ENCODE data around the gene ZNF618. TPM values are rescaled to one million over a fixed set of nuclear protein-coding genes. Genes with fewer than 3 reads are reported as not detected.

The ZNF618 gene
- total RNA-seq, 2 donors from 2014 or later: 11.9 to 17.1 TPM

- intact Hi-C loops (cut with DNase I): loop anchor here (10.0 kb wide), 1 partner anchor 216 kb away; no protein-coding TSS in a partner anchor
- H3K9me3 ChIP-seq: no peaks in the 10 kb centered on the region
- H3K4me1 ChIP-seq: no peaks in the 10 kb centered on the region
- DNase-seq: peak in 1 of 4 donors; percentile 6
- TF ChIP-seq CTCF (IDR thresholded peaks at IDR 0.05) (no peak), POLR2A (IDR thresholded peaks at IDR 0.05) (no peak)
- H3K4me3 ChIP-seq: no peak overlapping the region
- no peaks in the 10 kb centered on the region for H3K27me3 ChIP-seq
- no peak overlapping the region for H3K27ac ChIP-seq
- 88 to 96% methylated on average over 5 to 7 of the region's 7 CpGs for WGBS, 2 donors
- H3K36me3 ChIP-seq (replicated peaks in 1 of 2; ENCODE audit: insufficient read depth in 1 of 2, low read depth in 2 of 2): peaks cover 0 to 3% of the 10 kb centered on the region in 2 donors
- ATAC-seq: no peak
Measured at GRCh38 chr9:114031037-114031630, 155.0 kb downstream of the ZNF618 start.

GRCh38 chr9:114031948-114032840 lies 156.1 kb downstream of the ZNF618 start:
- no peaks in the 10 kb centered on the region for H3K27me3 ChIP-seq
- H3K27ac ChIP-seq: no peak overlapping the region
- H3K9me3 ChIP-seq: no peaks in the 10 kb centered on the region
- H3K4me1 ChIP-seq: no peaks in the 10 kb centered on the region
- H3K4me3 ChIP-seq: no peak overlapping the region
- ATAC-seq: no peak
- H3K36me3 ChIP-seq (replicated peaks in 1 of 2; ENCODE audit: insufficient read depth in 1 of 2, low read depth in 2 of 2): peaks cover 2 to 7% of the 10 kb centered on the region in 2 donors
- intact Hi-C loops (cut with DNase I): loop anchor here (10.0 kb wide), 1 partner anchor 217 kb away; no protein-coding TSS in a partner anchor
- TF ChIP-seq CTCF (IDR thresholded peaks at IDR 0.05) (no peak), POLR2A (IDR thresholded peaks at IDR 0.05) (no peak)
- DNase-seq: peak in 1 of 4 donors; percentile 5
- 94 to 99% methylated on average over 12 to 19 of the region's 19 CpGs for whole genome bisulfite sequencing, 2 donors

- Histone ChIP-seq H3K36me3 (replicated peaks in 1 of 2; ENCODE audit: insufficient read depth in 1 of 2, low read depth in 2 of 2) (peaks cover 6 to 7% of the 10 kb centered on the region in 2 donors), H3K4me1 (no peaks in the 10 kb centered on the region), H3K27me3 (no peaks in the 10 kb centered on the region), H3K9me3 (no peaks in the 10 kb centered on the region), H3K27ac (no peak overlapping the region), H3K4me3 (no peak overlapping the region)
- intact Hi-C loops (cut with DNase I): loop anchor here (10.0 kb wide), 1 partner anchor 219 kb away; no protein-coding TSS in a partner anchor
- ATAC-seq: no peak
- no peak for TF ChIP-seq POLR2A (IDR thresholded peaks at IDR 0.05)
- TF ChIP-seq CTCF (IDR thresholded peaks at IDR 0.05): peak in 5 of 7 experiments; percentile 8 to 50 (median 43)
- DNase-seq: peak in 3 of 4 donors; percentile 5 to 47 (median 24)
- WGBS, 2 donors: 72 to 74% methylated on average over 7 to 12 of the region's 12 CpGs
Measured at GRCh38 chr9:114033397-114034103, 157.4 kb downstream of the ZNF618 start.

- H3K27me3 ChIP-seq: no peaks in the 10 kb centered on the region
- no peak for ATAC-seq
- DNase-seq: peak in 3 of 4 donors; percentile 3 to 5 (median 3)
- no peaks in the 10 kb centered on the region for H3K9me3 ChIP-seq
- peaks cover 6 to 7% of the 10 kb centered on the region in 2 donors for H3K36me3 ChIP-seq (replicated peaks in 1 of 2; ENCODE audit: insufficient read depth in 1 of 2, low read depth in 2 of 2)
- H3K4me1 ChIP-seq: no peaks in the 10 kb centered on the region
- TF ChIP-seq CTCF (IDR thresholded peaks at IDR 0.05) (no peak), POLR2A (IDR thresholded peaks at IDR 0.05) (no peak)
- H3K27ac ChIP-seq: no peak overlapping the region
- intact Hi-C loops (cut with DNase I): loop anchor here (10.0 kb wide), 1 partner anchor 219 kb away; no protein-coding TSS in a partner anchor
- WGBS, 2 donors: 96 to 99% methylated on average over 7 to 10 of the region's 10 CpGs
- H3K4me3 ChIP-seq: no peak overlapping the region
Measured at GRCh38 chr9:114034196-114034595, 158.1 kb downstream of the ZNF618 start.
